H1 (cell line): ENCODE data around the gene MTM1. TPM values are rescaled to one million over a fixed set of nuclear protein-coding genes. Genes with fewer than 3 reads are reported as not detected.
A peak's percentile ranks its signal among the peaks of the same experiment; 100 is the strongest.

ENCODE experiments used
- CTCF ChIA-PET: fragments of 300-600 bp; sonication (Branson Sonifier 250); formaldehyde crosslinking; loops from one replicate; lab custom pipeline; 2021; ENCODE audit not compliant: partially characterized antibody; lab: Charles Lee
- POLR2A ChIA-PET: fragments of 300-600 bp; sonication (Branson Sonifier 250); formaldehyde crosslinking; loops from one replicate; lab custom pipeline; 2021; ENCODE audit warnings: inconsistent platforms; ENCODE audit not compliant: partially characterized antibody; lab: Charles Lee
- DNase-seq, 2 experiments: peaks; one replicate each; pipeline versions ENCODE4 v3.0.0 to v3.0.0-alpha.2; 2010 to 2022; ENCODE audit warnings: low spot score in 2 of 2, low read depth in 1 of 2, mixed read lengths in 1 of 2
- FAIRE-seq: peaks from 2 replicates; lab custom pipeline; 2011; peaks lifted over from hg19 to GRCh38; lab: Jason Lieb, UNC
- H2AFZ ChIP-seq: 2 replicates; pipeline ENCODE4 v1.8.1; 2012; ENCODE audit warnings: low read length, inconsistent platforms
- H2AK5ac ChIP-seq: 2 replicates; pipeline ENCODE4 v1.6.1; 2013; ENCODE audit warnings: low read depth, low read length
- H2BK120ac ChIP-seq: replicated peaks from 2 replicates; pipeline ENCODE3; 2013; ENCODE audit warnings: low read depth, low read length, inconsistent platforms
- H2BK12ac ChIP-seq: 2 replicates; pipeline ENCODE4 v1.6.1; 2013; ENCODE audit warnings: low read depth, low read length
- H2BK15ac ChIP-seq: 2 replicates; pipeline ENCODE4 v1.6.1; 2013; ENCODE audit warnings: low read length
- H2BK20ac ChIP-seq: 2 replicates; pipeline ENCODE4 v1.6.1; 2013; ENCODE audit warnings: low read length
- H2BK5ac ChIP-seq: 2 replicates; pipeline ENCODE4 v1.6.1; 2013; ENCODE audit warnings: low read depth, low read length
- H3K14ac ChIP-seq: 2 replicates; pipeline ENCODE4 v1.6.1; 2013; ENCODE audit warnings: inconsistent platforms; ENCODE audit not compliant: insufficient read length
- H3K18ac ChIP-seq: 2 replicates; pipeline ENCODE4 v1.6.1; 2013; ENCODE audit warnings: low read length; ENCODE audit errors: extremely low read depth
- H3K23ac ChIP-seq: 2 replicates; pipeline ENCODE4 v1.6.1; 2013; ENCODE audit warnings: inconsistent platforms; ENCODE audit not compliant: insufficient read length
- H3K23me2 ChIP-seq: 2 replicates; pipeline ENCODE4 v1.6.1; 2013; ENCODE audit warnings: low read depth, low read length
- H3K27ac ChIP-seq: 2 replicates; pipeline ENCODE4 v1.6.1; 2011; ENCODE audit warnings: low read depth, low read length, inconsistent platforms
- H3K27me3 ChIP-seq, 4 experiments: replicated peaks in 1 of 4; 1 replicate in 1 of 4; 2 replicates in 3 of 4; pipeline versions ENCODE4 v1.6.1 to v1.8.1; 2011 to 2013; ENCODE audit warnings: low read length in 3 of 4, mild to moderate bottlenecking in 3 of 4, inconsistent platforms in 2 of 4, mixed read lengths in 2 of 4, moderate library complexity in 1 of 4; ENCODE audit not compliant: control insufficient read depth in 3 of 4, insufficient read depth in 3 of 4; ENCODE audit errors: extremely low read depth in 1 of 4
- H3K36me3 ChIP-seq, 4 experiments: 2 replicates each; pipeline versions ENCODE4 v1.6.1 to v1.8.1; 2011 to 2013; ENCODE audit warnings: mild to moderate bottlenecking in 4 of 4, low read length in 3 of 4, moderate library complexity in 2 of 4, control low read depth in 1 of 4, inconsistent platforms in 1 of 4; ENCODE audit not compliant: insufficient read depth in 4 of 4, control insufficient read depth in 2 of 4
- H3K4ac ChIP-seq: replicated peaks from 2 replicates; pipeline ENCODE3; 2013; ENCODE audit warnings: low read length, low read depth, mixed read lengths, inconsistent platforms; ENCODE audit not compliant: insufficient read length
- H3K4me1 ChIP-seq, 4 experiments: replicated peaks in 1 of 4; 1 replicate in 1 of 4; 2 replicates in 3 of 4; pipeline versions ENCODE4 v1.6.1 to v1.8.1; 2011 to 2013; ENCODE audit warnings: low read length in 3 of 4, inconsistent platforms in 2 of 4, mixed read lengths in 1 of 4; ENCODE audit not compliant: insufficient read depth in 4 of 4, control insufficient read depth in 3 of 4
- H3K4me2 ChIP-seq, 2 experiments: 2 replicates each; pipeline versions ENCODE4 v1.6.1 to v1.8.1; 2011 to 2013; ENCODE audit warnings: low read depth in 2 of 2, low read length in 2 of 2, control low read depth in 1 of 2, inconsistent platforms in 1 of 2, mild to moderate bottlenecking in 1 of 2; ENCODE audit not compliant: insufficient read depth in 1 of 2
- H3K4me3 ChIP-seq, 4 experiments: fragments of 200-600, 300-600 bp in 1 of 4; sonication (generic), shearing (Covaris generic), sonication (Bioruptor Twin) in 1 of 4; 2 replicates each; pipeline versions ENCODE4 v1.5.1 to v1.8.1; 2011 to 2016; ENCODE audit warnings: low read length in 4 of 4, low read depth in 3 of 4, control low read depth in 2 of 4, inconsistent platforms in 2 of 4, mild to moderate bottlenecking in 2 of 4, mixed read lengths in 1 of 4, moderate library complexity in 1 of 4; ENCODE audit not compliant: insufficient read depth in 2 of 4; ENCODE audit errors: extremely low read depth in 1 of 4
- H3K56ac ChIP-seq: replicated peaks from 2 replicates; pipeline ENCODE3; 2013; ENCODE audit warnings: low read depth, mild to moderate bottlenecking, mixed read lengths, low read length, inconsistent platforms; ENCODE audit not compliant: insufficient read length
- H3K79me1 ChIP-seq: 2 replicates; pipeline ENCODE4 v1.6.1; 2013; ENCODE audit warnings: low read depth, low read length, control low read depth
- H3K79me2 ChIP-seq, 2 experiments: 2 replicates each; pipeline versions ENCODE4 v1.6.1 to v1.8.1; 2012 to 2013; ENCODE audit warnings: low read length in 2 of 2, mild to moderate bottlenecking in 2 of 2, inconsistent platforms in 1 of 2; ENCODE audit not compliant: insufficient read depth in 2 of 2, control insufficient read depth in 1 of 2
- H3K9ac ChIP-seq, 4 experiments: replicated peaks in 1 of 4; 1 replicate in 1 of 4; 2 replicates in 3 of 4; pipeline versions ENCODE4 v1.6.1 to v1.8.1; 2011 to 2013; ENCODE audit warnings: low read depth in 3 of 4, low read length in 3 of 4, control low read depth in 2 of 4, mild to moderate bottlenecking in 2 of 4, moderate library complexity in 2 of 4, inconsistent platforms in 1 of 4; ENCODE audit errors: extremely low read depth in 1 of 4
- H3K9me3 ChIP-seq, 2 experiments: 2 replicates each; pipeline versions ENCODE4 v1.6.1 to v1.8.1; 2012 to 2013; ENCODE audit warnings: mild to moderate bottlenecking in 2 of 2, moderate library complexity in 2 of 2, control low read depth in 1 of 2, inconsistent platforms in 1 of 2, low read depth in 1 of 2, low read length in 1 of 2, mixed read lengths in 1 of 2; ENCODE audit not compliant: insufficient read depth in 2 of 2
- H4K20me1 ChIP-seq, 2 experiments: replicated peaks in 1 of 2; 2 replicates each; pipeline versions ENCODE3 to v1.8.1; 2011 to 2013; ENCODE audit warnings: inconsistent platforms in 2 of 2, low read length in 2 of 2, mild to moderate bottlenecking in 1 of 2; ENCODE audit not compliant: insufficient read depth in 2 of 2, control insufficient read depth in 1 of 2
- H4K5ac ChIP-seq: 2 replicates; pipeline ENCODE4 v1.6.1; 2013; ENCODE audit warnings: low read length, low read depth, mixed read lengths, inconsistent platforms; ENCODE audit not compliant: insufficient read length
- H4K8ac ChIP-seq: 2 replicates; pipeline ENCODE4 v1.8.0; 2013; ENCODE audit warnings: mild to moderate bottlenecking, moderate library complexity, low read length, inconsistent platforms; ENCODE audit not compliant: insufficient read depth; ENCODE audit errors: extremely low read depth
- H4K91ac ChIP-seq: replicated peaks from 2 replicates; pipeline ENCODE3; 2013; ENCODE audit warnings: low read length, mixed read lengths, inconsistent platforms; ENCODE audit not compliant: insufficient read length
- JUN ChIP-seq: IDR thresholded peaks from 2 replicates; pipeline ENCODE4 v1.6.1; 2011; ENCODE audit warnings: low read depth, mild to moderate bottlenecking, improper control_type of control experiment, low read length
- TEAD4 ChIP-seq: IDR thresholded peaks from 2 replicates; pipeline ENCODE4 v1.6.1; 2012; ENCODE audit warnings: low read depth, low read length, inconsistent platforms, mixed read lengths
- WGBS, 2 experiments: shearing (Covaris generic) in 1 of 2; methylation state at CpG; one replicate each; pipeline versions ENCODE4 v1.1.6 to v1.1.7; 2013 to 2015; ENCODE audit warnings: low lambda C conversion rate in 2 of 2, mixed read lengths in 2 of 2, inconsistent platforms in 1 of 2, low coverage in 1 of 2, missing lambda C conversion rate in 1 of 2; ENCODE audit not compliant: insufficient replicate concordance in 2 of 2, insufficient coverage in 1 of 2, insufficient read length in 1 of 2; ENCODE audit errors: extremely low coverage in 1 of 2, missing lambda C conversion rate in 1 of 2; 5-methylcytosine and 5-hydroxymethylcytosine counted together
- polyA plus RNA-seq, 7 experiments: library from polyadenylated mRNA; depleted of rRNA in 3 of 7; stranded (reverse) in 5 of 7; unstranded in 2 of 7; fragments of >200 nt in 5 of 7; fragments of 200-250 nt in 2 of 7; gene quantifications; 1 replicate in 5 of 7; 2 replicates in 1 of 7; 4 replicates in 1 of 7; pipeline versions ENCODE4 v1.2.1 to v1.2.3, GENCODE V29; 2011 to 2013; ENCODE audit warnings: missing spikeins in 2 of 7, mixed read lengths in 2 of 7
- total RNA-seq: library from RNA; stranded (reverse); fragmentation: NEBNext Ultra II Directional; extraction: Animal tissue kit (Norgen Biotek cat#: 25700); gene quantifications from 2 replicates; pipeline ENCODE4 v1.2.1, GENCODE V29; 2021

Gene MTM1
- total and polyA plus RNA-seq, 2 of the 8 experiments (the other 6 are each of a cell fraction or from before 2014, with no cell fraction given), result 2.3 to 8.4 TPM

DNA sequence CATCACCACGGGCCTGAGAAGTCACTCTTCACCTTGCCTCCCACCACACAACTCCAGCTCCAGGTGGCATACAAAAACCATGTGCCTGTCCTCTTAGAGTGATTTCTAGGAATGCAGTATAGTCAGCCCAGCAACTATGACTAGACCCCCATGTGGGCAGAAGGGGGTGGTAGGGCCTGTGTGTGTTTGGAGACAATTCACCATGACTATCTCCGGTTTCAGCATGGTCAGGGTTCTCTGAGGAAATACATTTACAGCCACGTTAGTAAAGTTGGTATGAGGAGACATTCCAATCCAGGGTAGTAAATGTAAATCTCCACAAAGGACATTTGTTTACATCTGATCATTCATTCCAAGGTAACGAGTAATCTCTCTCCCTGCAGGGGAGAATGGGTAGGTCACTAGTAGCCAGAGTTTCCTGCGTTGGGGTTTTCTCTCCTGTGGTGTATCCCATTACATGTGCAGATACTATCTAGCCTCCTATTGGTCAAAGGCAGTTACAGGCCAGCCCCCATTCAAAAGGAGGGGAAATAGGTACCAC is 120.6 kb downstream of the MTM1 start:
- Histone ChIP-seq H3K9me3 (no peaks in the 10 kb centered on the region), H2BK12ac (no peak overlapping the region), H3K4me2 (peak overlapping the region; percentile 2 to 21; a peak in 1 of 4 replicates), H3K4ac (no peak overlapping the region), H3K23me2 (peaks cover 2% of the 10 kb centered on the region; the same call in 1 of the 2 replicates), H3K4me1 (peaks cover 0 to 6% (median 0%) of the 10 kb centered on the region in 4 experiments; a peak in 2 of 7 replicates), H3K79me1 (no peaks in the 10 kb centered on the region), H4K8ac (no peak overlapping the region), H4K20me1 (no peaks in the 10 kb centered on the region), H3K14ac (no peak overlapping the region), H2BK5ac (no peak overlapping the region), H3K4me3 (no peak overlapping the region), H4K5ac (no peak overlapping the region), H2BK20ac (no peak overlapping the region), H3K27ac (no peak overlapping the region; the same call in 1 of the 2 replicates), H2BK15ac (no peak overlapping the region), H3K18ac (no peak overlapping the region), H3K9ac (no peak overlapping the region), H2BK120ac (no peak overlapping the region), H3K79me2 (no peaks in the 10 kb centered on the region), H3K56ac (no peak overlapping the region), H2AK5ac (no peak overlapping the region), H4K91ac (no peak overlapping the region), H3K36me3 (no peaks in the 10 kb centered on the region), H3K23ac (no peak overlapping the region), H3K27me3 (no peaks in the 10 kb centered on the region)
- WGBS, 2 experiments, result 53% methylated on average over 5 of the region's 5 CpGs; no CpG with 5 or more reads in 1 of the 2 experiments
- CTCF ChIA-PET, result no interaction called here
- DNase-seq, result peak in 1 of 2 experiments; percentile 27
- FAIRE-seq, result no peak
- TF ChIP-seq TEAD4, result no peak
- TF ChIP-seq JUN, result peak; percentile 48; the same call in 1 of the 2 replicates
- TF ChIP-seq, all 59 proteins: peak for 1
- no peak overlapping the region for H2AFZ ChIP-seq
- POLR2A ChIA-PET, result no interaction called here
